ENCODE data around the gene CHST11.

The CHST11 gene

GRCh38 chr12:104480826-104481440 is 24.2 kb downstream of the CHST11 start:
- no peak for DNase-seq (ENCODE audit: low read depth)

DNA sequence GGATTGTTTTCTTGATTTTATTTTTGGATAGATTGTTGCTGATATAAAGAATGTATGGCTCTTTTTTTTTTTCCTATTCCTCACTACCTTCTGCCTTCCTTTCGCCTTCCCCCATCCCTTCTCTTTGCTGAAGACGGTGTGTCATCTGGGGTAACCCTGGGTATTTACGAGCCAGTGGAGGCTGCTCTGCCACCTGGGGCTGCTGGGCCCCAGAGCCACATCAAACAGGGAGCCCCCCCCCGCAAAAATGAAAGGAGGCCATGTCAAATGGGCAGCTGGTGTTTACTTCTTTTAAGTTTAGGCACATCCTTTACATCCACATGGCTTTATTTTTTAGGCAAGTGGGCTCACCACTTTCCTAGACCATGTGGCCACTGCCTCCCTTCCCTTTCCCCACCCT is 25.4 kb downstream of the CHST11 start:
- DNase-seq (ENCODE audit: low read depth) = no peak

DNA sequence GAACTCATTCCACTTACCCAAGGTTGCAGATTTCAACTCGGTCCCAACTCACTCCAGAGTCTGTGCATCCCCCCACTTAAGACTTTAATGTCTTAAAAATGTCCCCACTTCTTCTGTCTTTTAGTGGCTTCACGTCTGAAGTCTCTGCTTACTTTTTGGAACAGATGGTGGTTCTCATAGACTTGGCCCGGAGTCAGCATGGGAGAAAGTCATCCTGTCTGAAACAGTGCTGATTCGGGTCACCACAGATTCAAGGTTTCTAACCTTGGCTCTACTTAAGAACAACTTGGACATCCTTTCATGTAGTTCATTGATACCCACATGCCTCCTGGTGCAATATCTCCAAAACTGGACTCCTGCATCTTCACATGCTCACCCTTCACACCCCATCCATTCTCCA is 26.0 kb downstream of the CHST11 start:
- DNase-seq (ENCODE audit: low read depth) = no peak

GRCh38 chr12:104484079-104484478 is 27.3 kb downstream of the CHST11 start:
- DNase-seq (ENCODE audit: low read depth) = no peak

DNA sequence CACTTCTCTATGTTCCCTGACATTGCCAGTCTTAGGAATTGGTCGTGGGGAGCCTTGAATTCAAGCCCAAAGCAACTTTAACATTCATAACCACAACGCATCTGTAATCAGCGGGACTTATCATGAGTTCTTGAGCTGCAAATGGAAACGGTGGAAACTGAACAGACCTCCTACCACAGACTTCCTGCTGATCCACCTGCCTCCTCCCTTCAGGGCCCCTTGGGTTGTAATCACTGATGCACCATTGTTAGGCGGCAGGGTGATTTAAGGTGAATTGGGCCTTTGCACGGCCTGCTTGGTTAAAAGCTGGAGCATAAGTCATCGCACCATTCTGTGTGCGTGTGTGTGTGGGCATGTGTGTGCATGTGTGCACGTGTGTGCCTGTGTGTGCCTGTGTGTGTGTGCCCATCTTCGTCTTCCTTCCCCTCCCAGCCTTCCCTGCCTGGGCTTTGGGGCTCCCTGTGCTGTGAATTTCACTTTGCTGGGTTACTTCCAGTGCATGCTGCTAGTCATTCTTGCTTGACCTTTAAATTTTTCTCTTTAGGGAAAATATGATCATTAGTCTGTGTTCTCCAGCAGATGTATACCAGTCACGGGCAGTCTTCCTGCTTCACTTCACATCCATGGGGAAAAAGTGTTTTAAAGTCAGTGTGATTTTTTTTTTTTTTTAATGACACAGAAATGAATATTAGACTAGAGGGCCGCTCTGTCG is 29.1 kb downstream of the CHST11 start:
- no peak for DNase-seq (ENCODE audit: low read depth)

DNA sequence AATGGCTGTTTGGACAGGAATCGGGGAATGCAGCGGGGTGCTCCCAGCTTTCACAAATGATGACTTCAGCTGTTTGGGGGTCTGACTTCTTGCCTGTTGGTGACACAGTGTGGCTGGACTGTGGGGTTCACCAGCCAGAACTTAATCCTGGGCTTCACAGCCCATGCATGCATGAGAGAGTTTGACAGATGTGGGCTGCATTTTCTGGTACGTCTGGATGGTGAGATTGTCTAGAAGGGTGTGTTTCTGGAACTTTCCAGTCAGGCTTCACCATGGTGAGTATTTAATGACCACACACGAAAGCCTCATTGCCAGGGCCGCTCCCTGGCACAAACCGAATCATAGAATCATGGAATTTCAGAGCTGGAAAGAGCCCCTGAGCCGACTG is 29.6 kb downstream of the CHST11 start:
- no peak for DNase-seq (ENCODE audit: low read depth)

DNA sequence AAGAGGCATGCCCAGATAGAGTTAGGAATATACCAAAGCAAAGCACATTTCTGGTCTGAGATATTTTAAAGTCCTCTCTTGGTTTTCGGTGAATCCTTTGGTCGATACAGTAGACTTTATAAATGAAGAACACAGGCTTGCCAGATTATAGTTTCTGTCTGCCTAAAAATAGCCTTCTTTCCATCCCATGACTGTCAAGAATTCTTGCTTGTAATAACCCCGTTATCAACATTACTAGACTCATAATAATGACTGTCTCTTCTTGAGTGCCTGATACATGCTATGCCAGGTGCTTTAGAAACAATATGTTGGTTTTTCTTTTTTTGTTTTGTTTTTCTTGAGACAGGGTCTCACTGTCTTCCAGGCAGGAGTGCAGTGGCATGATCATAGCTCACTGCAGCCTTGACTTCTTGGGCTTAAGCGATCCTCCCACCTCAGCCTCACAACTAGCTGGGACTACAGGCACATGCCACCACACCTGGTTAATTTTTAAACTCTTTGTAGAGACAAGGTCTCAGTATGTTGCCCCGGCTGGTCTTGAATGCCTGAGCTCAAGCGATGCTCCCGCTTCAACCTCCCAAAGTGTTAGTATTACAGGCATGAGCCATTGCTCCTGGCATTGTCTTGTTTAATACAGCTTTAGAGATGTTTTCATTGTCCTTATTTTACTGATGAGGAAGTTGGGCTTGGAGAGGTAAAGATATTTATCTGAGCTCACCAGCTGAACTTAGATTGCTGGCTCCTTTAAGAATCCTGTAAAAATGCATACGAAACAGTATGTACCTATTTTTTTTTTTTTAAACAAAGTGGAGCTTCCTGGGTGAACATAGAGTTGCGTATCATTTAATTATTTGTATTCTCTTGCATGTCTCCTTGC is 30.4 kb downstream of the CHST11 start:
- DNase-seq (ENCODE audit: low read depth) = no peak

DNA sequence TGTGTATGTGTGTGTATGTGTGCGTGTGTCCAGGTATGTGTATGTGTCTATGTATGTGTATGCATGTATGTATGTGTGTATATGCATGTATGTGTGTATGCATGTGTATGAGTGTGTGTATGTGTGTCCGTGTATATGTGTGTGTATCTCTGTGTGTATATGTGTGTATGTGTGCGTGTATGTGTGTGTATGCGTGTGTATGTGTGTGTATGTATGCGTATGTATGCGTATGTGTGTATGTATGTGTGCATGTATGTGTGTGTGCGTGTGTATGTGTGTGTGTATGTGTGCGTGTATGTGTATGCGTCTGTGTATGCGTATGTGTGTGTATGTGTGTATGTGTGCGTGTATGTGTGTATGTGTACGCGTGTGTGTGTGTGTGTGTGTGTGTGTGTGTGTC is 31.6 kb downstream of the CHST11 start:
- no peak for DNase-seq (ENCODE audit: low read depth)

DNA sequence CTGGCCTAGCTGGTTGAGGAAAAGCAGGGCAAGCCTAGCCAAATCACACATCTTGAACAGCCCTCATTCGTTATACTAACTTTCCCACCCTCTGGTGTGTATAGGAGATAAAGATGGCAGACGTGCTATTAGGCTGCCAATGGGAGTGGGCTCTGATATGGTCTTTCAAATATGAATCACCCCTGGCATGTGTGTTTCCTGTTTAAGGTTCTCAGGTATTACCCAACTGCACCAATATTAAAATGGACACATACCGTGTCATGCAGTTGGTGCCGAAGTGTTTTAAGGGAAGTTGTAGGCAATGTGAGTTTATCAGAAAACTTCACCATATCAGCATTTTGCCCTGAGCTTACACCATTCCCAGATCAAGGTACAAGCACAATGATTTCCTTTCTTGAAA is 33.4 kb downstream of the CHST11 start:
- DNase-seq (ENCODE audit: low read depth) = no peak

DNA sequence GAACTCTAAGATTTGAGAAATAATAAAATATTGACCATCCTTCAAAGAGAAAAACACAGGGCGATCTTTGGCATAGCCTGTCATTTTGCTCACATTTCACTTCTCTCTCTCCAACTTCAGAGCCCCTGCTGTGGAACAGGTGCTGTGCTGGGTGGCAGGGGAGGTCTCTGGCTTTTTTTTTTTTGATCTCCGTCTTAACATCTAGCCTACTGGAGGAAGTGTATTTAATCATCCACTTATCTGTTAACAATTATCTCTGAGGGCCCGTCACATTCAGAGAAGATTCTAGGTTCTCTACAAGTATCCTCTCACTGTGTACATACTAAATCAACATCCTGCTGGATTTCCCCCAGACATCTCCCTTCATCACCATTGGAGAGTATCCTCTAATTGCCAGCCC is 34.1 kb downstream of the CHST11 start:
- DNase-seq (ENCODE audit: low read depth) = no peak

DNA sequence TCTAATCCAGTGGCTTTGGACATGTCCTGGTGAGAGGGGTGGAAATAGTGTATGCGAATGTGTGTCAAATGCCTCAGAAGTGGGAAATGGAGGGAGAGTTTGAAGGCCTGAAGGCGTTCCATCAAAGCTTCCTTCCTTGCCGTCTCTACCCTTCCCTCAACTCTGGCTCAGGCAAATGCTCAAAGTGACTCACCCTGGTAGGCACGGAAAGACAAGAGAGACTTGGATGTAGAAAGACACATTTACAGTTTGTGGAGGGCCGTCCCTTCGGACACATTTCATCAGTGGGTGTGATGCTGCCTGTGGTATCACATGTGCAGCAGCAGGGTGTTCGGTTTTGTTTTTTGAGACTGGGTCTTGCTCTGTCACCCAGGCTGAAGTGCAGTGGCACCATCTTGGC is 36.7 kb downstream of the CHST11 start:
- no peak for DNase-seq (ENCODE audit: low read depth)

- peak; percentile 67 for DNase-seq (ENCODE audit: low read depth)
Measured at GRCh38 chr12:104494137-104494792, 37.5 kb downstream of the CHST11 start.

- DNase-seq (ENCODE audit: low read depth) = no peak
Measured at GRCh38 chr12:104494793-104495158, 38.0 kb downstream of the CHST11 start.

GRCh38 chr12:104495786-104496185 is 39.0 kb downstream of the CHST11 start:
- DNase-seq (ENCODE audit: low read depth) = no peak

GRCh38 chr12:104496336-104496735 is 39.6 kb downstream of the CHST11 start:
- DNase-seq (ENCODE audit: low read depth) = no peak

DNA sequence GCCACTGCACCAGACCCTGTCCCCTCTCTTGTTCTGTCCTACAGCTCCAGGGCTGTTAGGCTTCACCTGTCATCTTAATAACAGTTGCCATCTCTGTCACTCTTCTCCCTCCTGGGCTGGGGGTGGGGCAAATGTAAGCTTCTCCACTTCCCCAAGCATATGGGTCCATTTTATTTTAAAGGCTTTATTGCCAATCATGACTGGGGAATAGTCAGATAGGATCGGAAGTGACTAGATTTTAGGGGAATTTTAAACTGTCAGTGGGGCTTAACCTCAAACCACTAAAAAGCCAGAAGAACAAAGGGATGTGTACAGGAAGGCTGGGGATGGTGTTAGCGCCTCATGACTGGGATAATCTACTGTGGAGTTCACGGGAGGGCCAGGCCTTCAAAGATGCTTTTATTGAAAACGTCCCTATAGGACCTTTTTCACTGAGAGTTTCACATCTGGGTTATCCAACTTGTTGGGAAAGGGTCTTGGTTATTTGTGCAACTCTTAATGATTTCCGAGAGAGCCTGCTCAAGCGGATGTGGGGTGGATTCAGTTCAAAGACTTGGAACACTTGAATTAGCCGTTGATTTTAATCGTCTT is 41.6 kb downstream of the CHST11 start:
- no peak for DNase-seq (ENCODE audit: low read depth)

DNA sequence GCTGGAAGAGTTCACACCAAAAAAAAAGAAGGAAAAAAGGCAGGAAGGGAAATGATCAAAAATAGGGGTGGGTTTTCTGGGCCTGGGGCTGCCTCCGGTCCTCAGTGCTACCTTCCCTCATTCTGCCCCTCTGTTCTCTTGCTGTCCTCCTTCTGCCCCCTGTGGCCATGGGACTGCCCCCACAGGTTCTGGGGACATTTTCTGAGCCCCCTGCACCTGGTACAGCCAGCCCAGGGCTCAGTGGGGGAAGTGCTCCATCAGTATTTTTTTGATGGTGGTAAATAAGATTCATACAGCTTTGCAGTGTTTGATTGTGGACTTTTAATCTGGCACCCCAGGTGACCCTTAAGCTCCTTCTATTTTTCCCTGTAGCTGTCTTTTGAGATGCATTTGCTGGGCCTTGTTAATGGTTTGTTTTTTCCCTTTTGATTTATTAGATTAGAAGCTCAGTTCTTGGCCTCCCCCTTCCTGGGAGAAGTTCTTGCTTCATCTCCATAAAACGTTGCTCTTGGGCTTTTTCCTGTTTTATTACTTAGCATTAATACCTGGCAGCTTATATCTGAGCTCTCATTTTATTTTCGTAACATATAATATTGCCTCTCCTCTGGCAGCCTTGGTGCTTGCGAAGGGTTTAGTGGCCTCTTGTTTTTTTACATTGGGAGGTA is 43.1 kb downstream of the CHST11 start:
- DNase-seq (ENCODE audit: low read depth) = no peak

DNA sequence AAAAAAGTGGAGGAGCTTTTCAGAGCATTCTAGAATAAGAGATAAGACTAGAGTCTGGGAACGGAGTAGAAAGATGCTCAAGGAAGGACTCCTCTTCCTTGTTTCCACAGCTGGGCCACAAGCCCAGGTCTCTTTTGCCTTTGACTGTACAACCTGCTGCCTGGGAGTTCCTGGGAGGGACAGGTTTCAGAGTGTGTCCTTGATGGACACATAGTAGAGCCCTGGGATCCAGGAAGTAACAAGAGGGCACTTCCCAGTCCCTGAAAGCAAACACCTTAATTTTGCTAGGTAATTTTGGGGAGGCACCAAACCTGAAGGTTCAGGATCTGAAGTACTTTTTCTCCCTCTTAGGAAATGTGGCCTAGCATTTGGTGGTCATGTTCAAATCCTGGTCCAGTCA is 44.4 kb downstream of the CHST11 start:
- DNase-seq (ENCODE audit: low read depth) = no peak

DNA sequence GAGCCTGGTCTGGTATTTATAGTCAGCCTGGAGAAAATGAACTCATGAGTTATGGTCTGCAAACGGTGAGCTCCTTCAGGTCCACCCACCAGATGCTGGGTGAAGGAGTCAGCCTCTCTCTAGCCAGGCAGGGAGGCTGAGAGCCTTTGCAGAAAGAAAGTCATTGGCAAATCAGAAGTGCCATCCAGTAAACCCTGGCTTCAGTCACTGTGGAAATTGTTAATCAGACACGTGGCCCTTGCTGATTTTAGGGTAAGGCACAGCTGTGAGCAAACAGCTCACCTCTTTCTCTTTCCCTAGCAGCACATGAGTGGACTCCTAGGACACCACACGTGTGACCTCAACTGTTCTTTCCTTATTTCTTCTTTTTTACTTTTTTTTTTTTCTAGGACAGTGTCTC is 44.9 kb downstream of the CHST11 start:
- no peak for DNase-seq (ENCODE audit: low read depth)

- no peak for DNase-seq (ENCODE audit: low read depth)
Measured at GRCh38 chr12:104502217-104502616, 45.5 kb downstream of the CHST11 start.

DNA sequence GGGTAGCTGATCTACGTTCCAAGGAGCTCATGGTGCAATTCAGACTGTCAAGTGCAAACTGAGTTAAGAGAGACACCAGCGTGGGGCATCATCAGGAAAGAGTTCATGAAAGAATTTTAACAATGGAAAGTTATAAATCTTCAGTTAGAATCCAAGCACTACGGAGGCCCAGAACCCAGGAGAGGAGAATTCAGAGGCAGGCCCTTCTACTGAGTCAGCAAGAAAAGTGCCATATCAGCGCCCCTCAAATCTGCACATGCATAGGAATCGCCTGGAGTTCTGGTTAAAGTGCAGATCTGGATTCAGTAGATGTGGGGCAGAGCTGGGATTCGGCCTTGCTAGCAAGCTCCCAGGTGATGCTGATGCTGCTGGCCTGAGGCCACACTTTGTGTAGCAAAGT is 45.9 kb downstream of the CHST11 start:
- DNase-seq (ENCODE audit: low read depth) = no peak

DNA sequence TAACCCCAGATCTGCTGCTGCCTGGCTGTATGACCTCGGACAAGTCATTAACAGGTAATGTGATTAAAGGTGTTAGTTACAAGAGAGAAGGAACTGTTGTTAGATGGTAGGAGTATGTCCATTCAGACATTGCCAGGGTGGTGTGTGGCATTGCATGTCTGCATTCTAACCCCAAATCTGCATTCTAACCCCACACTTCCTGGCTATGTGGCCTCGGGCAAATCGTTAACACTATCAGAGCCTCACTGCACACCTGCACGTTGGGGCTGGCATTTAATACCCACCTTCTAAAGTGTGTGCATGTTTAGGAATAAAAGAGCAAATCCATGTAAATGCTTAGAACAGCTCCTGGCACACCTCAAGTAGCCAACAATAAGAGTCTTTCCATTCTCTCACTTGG is 46.4 kb downstream of the CHST11 start:
- DNase-seq (ENCODE audit: low read depth) = no peak

All from activated T-helper 9 cell treated with anti-CD3 and anti-CD28 coated beads, Interleukin-2, amount 50 U/mL, for 16 hours (primary cell).